Keratinocyte (primary cell): Measurements from ENCODE around the gene TRAPPC13. TPM values are rescaled to one million over a fixed set of nuclear protein-coding genes. Genes with fewer than 3 reads are reported as not detected.

Experiments
- DNase-seq: peaks from one replicate; pipeline ENCODE4 v3.0.0-alpha.2; 2011; ENCODE audit warnings: low read depth, missing footprints, low spot score
- FAIRE-seq: peaks from 2 replicates; lab custom pipeline; 2011; peaks lifted over from hg19 to GRCh38; lab: Jason Lieb, UNC
- H2AFZ ChIP-seq: 2 replicates; pipeline ENCODE4 v1.6.0; 2012; ENCODE audit warnings: low read length, control low read depth, inconsistent platforms; ENCODE audit not compliant: control insufficient read depth
- H3K27ac ChIP-seq: 2 replicates; pipeline ENCODE4 v1.5.1; 2011; ENCODE audit warnings: low read length; ENCODE audit not compliant: control insufficient read depth, insufficient read depth
- H3K27me3 ChIP-seq: 3 replicates; pipeline ENCODE4 v1.6.0; 2011; ENCODE audit warnings: low read length; ENCODE audit not compliant: control insufficient read depth, insufficient read depth; ENCODE audit errors: extremely low read depth
- H3K36me3 ChIP-seq, 2 experiments: 2 replicates in 1 of 2; 3 replicates in 1 of 2; pipeline ENCODE4 v1.5.1; 2011; ENCODE audit warnings: low read length in 2 of 2, mild to moderate bottlenecking in 1 of 2; ENCODE audit not compliant: control insufficient read depth in 2 of 2, insufficient read depth in 2 of 2; ENCODE audit errors: extremely low read depth in 1 of 2
- H3K4me1 ChIP-seq: 3 replicates; pipeline ENCODE4 v1.5.1; 2011; ENCODE audit warnings: low read length; ENCODE audit not compliant: control insufficient read depth, insufficient read depth; ENCODE audit errors: extremely low read depth
- H3K4me2 ChIP-seq: 3 replicates; pipeline ENCODE4 v1.6.0; 2011; ENCODE audit warnings: low read depth, low read length; ENCODE audit not compliant: control insufficient read depth, insufficient read depth; ENCODE audit errors: extremely low read depth
- H3K4me3 ChIP-seq, 3 experiments: fragments of 200-600 bp in 1 of 3; sonication (generic) in 1 of 3; 2 replicates in 2 of 3; 3 replicates in 1 of 3; pipeline ENCODE4 v1.5.1; 2011 to 2016; ENCODE audit warnings: low read length in 3 of 3, mild to moderate bottlenecking in 3 of 3, control low read depth in 2 of 3, inconsistent platforms in 1 of 3, low read depth in 1 of 3, mixed read lengths in 1 of 3, mixed run types in 1 of 3, moderate library complexity in 1 of 3; ENCODE audit not compliant: control insufficient read depth in 2 of 3, insufficient read depth in 2 of 3; ENCODE audit errors: extremely low read depth in 1 of 3
- H3K79me2 ChIP-seq: 2 replicates; pipeline ENCODE4 v1.6.0; 2012; ENCODE audit warnings: low read length; ENCODE audit not compliant: control insufficient read depth, insufficient read depth
- H3K9ac ChIP-seq: 3 replicates; pipeline ENCODE4 v1.6.0; 2011; ENCODE audit warnings: low read length; ENCODE audit not compliant: control insufficient read depth, insufficient read depth; ENCODE audit errors: extremely low read depth
- H3K9me1 ChIP-seq: 3 replicates; pipeline ENCODE4 v1.6.0; 2011; ENCODE audit warnings: low read length; ENCODE audit not compliant: control insufficient read depth, insufficient read depth; ENCODE audit errors: extremely low read depth
- H3K9me3 ChIP-seq: 2 replicates; pipeline ENCODE4 v1.5.1; 2012; ENCODE audit warnings: low read depth, low read length; ENCODE audit not compliant: control insufficient read depth
- H4K20me1 ChIP-seq: 3 replicates; pipeline ENCODE4 v1.6.0; 2011; ENCODE audit warnings: low read length; ENCODE audit not compliant: control insufficient read depth, insufficient read depth; ENCODE audit errors: extremely low read depth
- EZH2 ChIP-seq: IDR thresholded peaks from one replicate; pipeline ENCODE4 v1.6.1; 2012; ENCODE audit warnings: inconsistent platforms, mild to moderate bottlenecking, low read length, moderate library complexity
- dilution Hi-C: fragments of 300-500 bp; cut with MboI; formaldehyde crosslinking; loops from one replicate; pipeline ENCODE4 v1.7.0; 2020; ENCODE audit warnings: low sequenced_read_pairs; ENCODE audit not compliant: extremely low pct_ligation_motif_present
- polyA plus RNA-seq, 5 experiments: library from polyadenylated mRNA; depleted of rRNA in 3 of 5; stranded (reverse) in 3 of 5; stranded (forward) in 1 of 5; unstranded in 1 of 5; fragments of >200 nt; gene quantifications; 1 replicate in 1 of 5; 2 replicates in 3 of 5; 3 replicates in 1 of 5; pipeline versions ENCODE4 v1.2.1 to v1.2.3, GENCODE V29; 2011 to 2012; ENCODE audit warnings: missing spikeins in 2 of 5, low read depth in 1 of 5, low replicate concordance in 1 of 5
- TF ChIP-seq, protein P1 (sequence below), 3 experiments: IDR thresholded peaks in 1 of 3; conservative IDR thresholded peaks in 1 of 3; optimal IDR thresholded peaks in 1 of 3; 2 replicates in 2 of 3; 3 replicates in 1 of 3; pipeline versions ENCODE3 to v1.5.1; 2011; ENCODE audit warnings: low read length in 3 of 3, mild to moderate bottlenecking in 3 of 3, moderate library complexity in 2 of 3, control low read depth in 1 of 3, inconsistent platforms in 1 of 3; ENCODE audit not compliant: insufficient read depth in 2 of 3; ENCODE audit errors: extremely low read depth in 1 of 3

The TRAPPC13 gene
- polyA plus RNA-seq, 1 donor (not counting 4 experiments of a cell fraction or from before 2014, with no cell fraction given) = 22.2 TPM

DNA sequence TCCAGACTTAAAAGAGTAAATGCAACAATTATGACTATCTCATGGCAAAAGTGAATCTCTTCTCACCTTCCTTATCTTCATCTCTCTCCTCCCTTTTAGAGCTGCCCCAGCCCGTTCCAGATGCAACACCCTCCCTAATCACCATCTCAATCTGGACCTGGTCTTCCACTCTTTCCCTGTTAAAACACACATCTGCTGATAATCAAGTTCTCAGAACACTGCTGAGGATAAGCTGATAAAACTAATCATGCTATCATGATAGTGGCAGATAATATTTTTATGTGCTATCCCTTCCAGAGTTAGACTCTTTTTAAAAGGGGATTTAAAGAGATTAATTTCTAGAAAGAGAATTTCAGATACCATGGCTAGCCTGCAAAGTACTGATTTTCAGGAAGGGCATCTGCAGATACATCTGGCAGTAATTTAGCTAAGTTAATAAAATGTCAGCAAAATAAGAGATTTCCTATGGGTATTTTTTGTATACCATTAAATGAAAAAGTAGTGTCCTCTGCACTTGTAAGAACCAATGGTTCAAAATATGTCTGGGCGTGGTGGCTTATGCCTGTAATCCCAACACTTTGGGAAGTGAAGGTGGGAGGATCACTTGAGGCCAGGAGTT is 79.9 kb downstream of the TRAPPC13 start:
- no peaks in the 10 kb centered on the region for H3K36me3 ChIP-seq
- H3K4me2 ChIP-seq = no peak overlapping the region
- H3K9ac ChIP-seq = no peak overlapping the region
- no peak overlapping the region for H2AFZ ChIP-seq
- TF ChIP-seq EZH2 = no peak
- TF ChIP-seq, protein P1, sequence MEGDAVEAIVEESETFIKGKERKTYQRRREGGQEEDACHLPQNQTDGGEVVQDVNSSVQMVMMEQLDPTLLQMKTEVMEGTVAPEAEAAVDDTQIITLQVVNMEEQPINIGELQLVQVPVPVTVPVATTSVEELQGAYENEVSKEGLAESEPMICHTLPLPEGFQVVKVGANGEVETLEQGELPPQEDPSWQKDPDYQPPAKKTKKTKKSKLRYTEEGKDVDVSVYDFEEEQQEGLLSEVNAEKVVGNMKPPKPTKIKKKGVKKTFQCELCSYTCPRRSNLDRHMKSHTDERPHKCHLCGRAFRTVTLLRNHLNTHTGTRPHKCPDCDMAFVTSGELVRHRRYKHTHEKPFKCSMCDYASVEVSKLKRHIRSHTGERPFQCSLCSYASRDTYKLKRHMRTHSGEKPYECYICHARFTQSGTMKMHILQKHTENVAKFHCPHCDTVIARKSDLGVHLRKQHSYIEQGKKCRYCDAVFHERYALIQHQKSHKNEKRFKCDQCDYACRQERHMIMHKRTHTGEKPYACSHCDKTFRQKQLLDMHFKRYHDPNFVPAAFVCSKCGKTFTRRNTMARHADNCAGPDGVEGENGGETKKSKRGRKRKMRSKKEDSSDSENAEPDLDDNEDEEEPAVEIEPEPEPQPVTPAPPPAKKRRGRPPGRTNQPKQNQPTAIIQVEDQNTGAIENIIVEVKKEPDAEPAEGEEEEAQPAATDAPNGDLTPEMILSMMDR (optimal IDR thresholded peaks at IDR 0.05 in 1 of 3, IDR thresholded peaks at IDR 0.05 in 1 of 3, conservative IDR thresholded peaks at IDR 0.05 in 1 of 3; ENCODE audit: extremely low read depth in 1 of 3, insufficient read depth in 2 of 3, low read length in 3 of 3) = no peak
- H3K9me3 ChIP-seq = no peaks in the 10 kb centered on the region
- H3K27me3 ChIP-seq = no peaks in the 10 kb centered on the region
- no peaks in the 10 kb centered on the region for H3K79me2 ChIP-seq
- H3K9me1 ChIP-seq = no peaks in the 10 kb centered on the region
- FAIRE-seq (no peak), DNase-seq (no peak)
- no peaks in the 10 kb centered on the region for H4K20me1 ChIP-seq
- H3K27ac ChIP-seq = no peak overlapping the region
- H3K4me1 ChIP-seq = no peaks in the 10 kb centered on the region
- dilution Hi-C loops = no loop called here
- H3K4me3 ChIP-seq = no peak overlapping the region

DNA sequence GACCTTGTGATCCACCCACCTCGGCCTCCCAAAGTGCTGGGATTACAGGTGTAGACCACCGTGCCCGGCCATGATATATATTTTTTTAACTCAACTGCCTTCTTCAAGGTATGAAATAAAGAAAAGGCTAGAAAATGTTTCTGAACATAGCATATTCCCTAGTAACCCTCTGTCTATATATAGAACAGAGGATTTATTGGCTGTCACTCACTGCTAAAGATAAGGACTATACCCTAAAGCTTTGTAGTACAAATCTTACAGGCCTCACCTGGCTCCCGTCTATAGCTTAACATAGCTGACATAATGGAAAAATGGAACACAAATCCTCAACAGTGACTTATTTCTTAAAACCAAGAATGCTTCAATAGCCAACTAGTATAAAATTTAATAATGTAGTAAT is 82.8 kb downstream of the TRAPPC13 start:
- H3K9me1 ChIP-seq = no peaks in the 10 kb centered on the region
- no peak for FAIRE-seq
- peaks cover 3 to 7% of the 10 kb centered on the region in 2 experiments for H3K36me3 ChIP-seq
- no peaks in the 10 kb centered on the region for H3K79me2 ChIP-seq
- no peak overlapping the region for H3K27ac ChIP-seq
- no peak overlapping the region for H3K9ac ChIP-seq
- no peak overlapping the region for H2AFZ ChIP-seq
- H4K20me1 ChIP-seq = no peaks in the 10 kb centered on the region
- no peaks in the 10 kb centered on the region for H3K4me1 ChIP-seq
- H3K27me3 ChIP-seq = no peaks in the 10 kb centered on the region
- dilution Hi-C loops = no loop called here
- no peak overlapping the region for H3K4me2 ChIP-seq
- H3K9me3 ChIP-seq = no peaks in the 10 kb centered on the region
- DNase-seq = no peak
- TF ChIP-seq, protein P1 (optimal IDR thresholded peaks at IDR 0.05 in 1 of 3, IDR thresholded peaks at IDR 0.05 in 1 of 3, conservative IDR thresholded peaks at IDR 0.05 in 1 of 3; ENCODE audit: extremely low read depth in 1 of 3, insufficient read depth in 2 of 3, low read length in 3 of 3) = no peak
- no peak for TF ChIP-seq EZH2
- no peak overlapping the region for H3K4me3 ChIP-seq
